ENCODE measurements around the gene CEACAM7. TPM values are rescaled to one million over a fixed set of nuclear protein-coding genes. Genes with fewer than 3 reads are reported as not detected.

CEACAM7 gene
- total RNA-seq, 4 donors from 2014 or later: 10.5 to 103 (median 76.7) TPM

DNA sequence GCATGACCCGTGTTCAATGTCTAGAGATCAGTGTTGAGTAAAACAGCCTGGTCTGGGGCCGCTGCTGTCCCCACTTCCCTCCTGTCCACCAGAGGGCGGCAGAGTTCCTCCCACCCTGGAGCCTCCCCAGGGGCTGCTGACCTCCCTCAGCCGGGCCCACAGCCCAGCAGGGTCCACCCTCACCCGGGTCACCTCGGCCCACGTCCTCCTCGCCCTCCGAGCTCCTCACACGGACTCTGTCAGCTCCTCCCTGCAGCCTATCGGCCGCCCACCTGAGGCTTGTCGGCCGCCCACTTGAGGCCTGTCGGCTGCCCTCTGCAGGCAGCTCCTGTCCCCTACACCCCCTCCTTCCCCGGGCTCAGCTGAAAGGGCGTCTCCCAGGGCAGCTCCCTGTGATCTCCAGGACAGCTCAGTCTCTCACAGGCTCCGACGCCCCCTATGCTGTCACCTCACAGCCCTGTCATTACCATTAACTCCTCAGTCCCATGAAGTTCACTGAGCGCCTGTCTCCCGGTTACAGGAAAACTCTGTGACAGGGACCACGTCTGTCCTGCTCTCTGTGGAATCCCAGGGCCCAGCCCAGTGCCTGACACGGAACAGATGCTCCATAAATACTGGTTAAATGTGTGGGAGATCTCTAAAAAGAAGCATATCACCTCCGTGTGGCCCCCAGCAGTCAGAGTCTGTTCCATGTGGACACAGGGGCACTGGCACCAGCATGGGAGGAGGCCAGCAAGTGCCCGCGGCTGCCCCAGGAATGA, 18.9 kb upstream of the CEACAM7 start:
- WGBS, 2 donors: 17% methylated on average over 4 to 8 of the region's 26 CpGs
- DNase-seq: no peak
- Histone ChIP-seq H3K27ac (peak overlapping the region; percentile 28 to 68 (median 60)), H3K4me3 (peak overlapping the region; percentile 5 to 63 (median 33)), H3K27me3 (peaks cover 0 to 75% (median 0%) of the 10 kb centered on the region in 4 donors), H3K9me3 (no peaks in the 10 kb centered on the region), H3K36me3 (no peaks in the 10 kb centered on the region), H3K4me1 (peaks cover 0 to 8% (median 0%) of the 10 kb centered on the region in 3 donors)
- intact Hi-C loops (cut with DNase I): no loop called here
- TF ChIP-seq, protein P1, sequence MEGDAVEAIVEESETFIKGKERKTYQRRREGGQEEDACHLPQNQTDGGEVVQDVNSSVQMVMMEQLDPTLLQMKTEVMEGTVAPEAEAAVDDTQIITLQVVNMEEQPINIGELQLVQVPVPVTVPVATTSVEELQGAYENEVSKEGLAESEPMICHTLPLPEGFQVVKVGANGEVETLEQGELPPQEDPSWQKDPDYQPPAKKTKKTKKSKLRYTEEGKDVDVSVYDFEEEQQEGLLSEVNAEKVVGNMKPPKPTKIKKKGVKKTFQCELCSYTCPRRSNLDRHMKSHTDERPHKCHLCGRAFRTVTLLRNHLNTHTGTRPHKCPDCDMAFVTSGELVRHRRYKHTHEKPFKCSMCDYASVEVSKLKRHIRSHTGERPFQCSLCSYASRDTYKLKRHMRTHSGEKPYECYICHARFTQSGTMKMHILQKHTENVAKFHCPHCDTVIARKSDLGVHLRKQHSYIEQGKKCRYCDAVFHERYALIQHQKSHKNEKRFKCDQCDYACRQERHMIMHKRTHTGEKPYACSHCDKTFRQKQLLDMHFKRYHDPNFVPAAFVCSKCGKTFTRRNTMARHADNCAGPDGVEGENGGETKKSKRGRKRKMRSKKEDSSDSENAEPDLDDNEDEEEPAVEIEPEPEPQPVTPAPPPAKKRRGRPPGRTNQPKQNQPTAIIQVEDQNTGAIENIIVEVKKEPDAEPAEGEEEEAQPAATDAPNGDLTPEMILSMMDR (IDR thresholded peaks at IDR 0.05): peak; percentile 62 to 98 (median 90)
- TF ChIP-seq POLR2A (IDR thresholded peaks at IDR 0.05): no peak

DNA sequence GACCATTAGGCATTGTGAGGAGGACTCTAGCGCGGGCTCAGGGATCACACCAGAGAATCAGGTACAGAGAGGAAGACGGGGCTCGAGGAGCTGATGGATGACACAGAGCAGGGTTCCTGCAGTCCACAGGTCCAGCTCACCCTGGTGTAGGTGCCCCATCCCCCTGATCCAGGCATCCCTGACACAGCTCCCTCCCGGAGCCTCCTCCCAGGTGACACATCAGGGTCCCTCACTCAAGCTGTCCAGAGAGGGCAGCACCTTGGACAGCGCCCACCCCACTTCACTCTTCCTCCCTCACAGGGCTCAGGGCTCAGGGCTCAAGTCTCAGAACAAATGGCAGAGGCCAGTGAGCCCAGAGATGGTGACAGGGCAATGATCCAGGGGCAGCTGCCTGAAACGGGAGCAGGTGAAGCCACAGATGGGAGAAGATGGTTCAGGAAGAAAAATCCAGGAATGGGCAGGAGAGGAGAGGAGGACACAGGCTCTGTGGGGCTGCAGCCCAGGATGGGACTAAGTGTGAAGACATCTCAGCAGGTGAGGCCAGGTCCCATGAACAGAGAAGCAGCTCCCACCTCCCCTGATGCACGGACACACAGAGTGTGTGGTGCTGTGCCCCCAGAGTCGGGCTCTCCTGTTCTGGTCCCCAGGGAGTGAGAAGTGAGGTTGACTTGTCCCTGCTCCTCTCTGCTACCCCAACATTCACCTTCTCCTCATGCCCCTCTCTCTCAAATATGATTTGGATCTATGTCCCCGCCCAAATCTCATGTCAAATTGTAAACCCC, 17.5 kb upstream of the CEACAM7 start:
- 32 to 52% methylated on average over 7 to 9 of the region's 10 CpGs for WGBS, 2 donors
- peaks cover 0 to 80% (median 0%) of the 10 kb centered on the region in 4 donors for H3K27me3 ChIP-seq
- H3K4me1 ChIP-seq: peaks cover 0 to 8% (median 0%) of the 10 kb centered on the region in 3 donors
- intact Hi-C loops (cut with DNase I): no loop called here
- DNase-seq: no peak
- TF ChIP-seq POLR2A (IDR thresholded peaks at IDR 0.05): no peak
- TF ChIP-seq, protein P1 (IDR thresholded peaks at IDR 0.05): no peak
- H3K4me3 ChIP-seq: no peak overlapping the region
- no peak overlapping the region for H3K27ac ChIP-seq
- no peaks in the 10 kb centered on the region for H3K36me3 ChIP-seq
- H3K9me3 ChIP-seq: no peaks in the 10 kb centered on the region

DNA sequence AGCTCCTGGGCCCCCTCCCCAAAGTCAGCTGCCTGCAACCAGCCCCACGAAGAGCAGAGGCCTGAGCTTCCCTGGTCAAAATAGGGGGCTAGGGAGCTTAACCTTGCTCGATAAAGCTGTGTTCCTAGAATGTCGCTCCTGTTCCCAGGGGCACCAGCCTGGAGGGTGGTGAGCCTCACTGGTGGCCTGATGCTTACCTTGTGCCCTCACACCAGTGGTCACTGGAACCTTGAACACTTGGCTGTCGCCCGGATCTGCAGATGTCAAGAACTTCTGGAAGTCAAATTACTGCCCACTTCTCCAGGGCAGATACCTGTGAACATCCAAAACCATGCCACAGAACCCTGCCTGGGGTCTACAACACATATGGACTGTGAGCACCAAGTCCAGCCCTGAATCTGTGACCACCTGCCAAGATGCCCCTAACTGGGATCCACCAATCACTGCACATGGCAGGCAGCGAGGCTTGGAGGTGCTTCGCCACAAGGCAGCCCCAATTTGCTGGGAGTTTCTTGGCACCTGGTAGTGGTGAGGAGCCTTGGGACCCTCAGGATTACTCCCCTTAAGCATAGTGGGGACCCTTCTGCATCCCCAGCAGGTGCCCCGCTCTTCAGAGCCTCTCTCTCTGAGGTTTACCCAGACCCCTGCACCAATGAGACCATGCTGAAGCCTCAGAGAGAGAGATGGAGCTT, 15.7 kb upstream of the CEACAM7 start:
- no peaks in the 10 kb centered on the region for H3K9me3 ChIP-seq
- no peak overlapping the region for H3K4me3 ChIP-seq
- H3K27ac ChIP-seq: no peak overlapping the region
- peaks cover 0 to 83% (median 0%) of the 10 kb centered on the region in 4 donors for H3K27me3 ChIP-seq
- H3K4me1 ChIP-seq: peaks cover 0 to 8% (median 0%) of the 10 kb centered on the region in 3 donors
- TF ChIP-seq, protein P1 (IDR thresholded peaks at IDR 0.05): no peak
- TF ChIP-seq POLR2A (IDR thresholded peaks at IDR 0.05): no peak
- no peak for DNase-seq
- H3K36me3 ChIP-seq: no peaks in the 10 kb centered on the region
- 65 to 80% methylated on average over 1 to 5 of the region's 8 CpGs for WGBS, 2 donors
- intact Hi-C loops (cut with DNase I): no loop called here

DNA sequence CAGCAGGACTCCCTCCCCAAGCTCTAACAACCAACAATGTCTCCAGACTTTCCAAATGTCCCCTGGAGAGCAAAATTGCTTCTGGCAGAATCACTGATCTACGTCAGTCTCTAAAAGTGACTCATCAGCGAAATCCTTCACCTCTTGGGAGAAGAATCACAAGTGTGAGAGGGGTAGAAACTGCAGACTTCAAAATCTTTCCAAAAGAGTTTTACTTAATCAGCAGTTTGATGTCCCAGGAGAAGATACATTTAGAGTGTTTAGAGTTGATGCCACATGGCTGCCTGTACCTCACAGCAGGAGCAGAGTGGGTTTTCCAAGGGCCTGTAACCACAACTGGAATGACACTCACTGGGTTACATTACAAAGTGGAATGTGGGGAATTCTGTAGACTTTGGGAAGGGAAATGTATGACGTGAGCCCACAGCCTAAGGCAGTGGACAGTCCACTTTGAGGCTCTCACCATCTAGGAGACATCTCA, 14.1 kb upstream of the CEACAM7 start:
- DNase-seq: no peak
- no peak overlapping the region for H3K27ac ChIP-seq
- H3K27me3 ChIP-seq: peaks cover 0 to 72% (median 0%) of the 10 kb centered on the region in 4 donors
- intact Hi-C loops (cut with DNase I): no loop called here
- no peaks in the 10 kb centered on the region for H3K9me3 ChIP-seq
- H3K4me1 ChIP-seq: peaks cover 0 to 6% (median 0%) of the 10 kb centered on the region in 3 donors
- H3K4me3 ChIP-seq: no peak overlapping the region
- TF ChIP-seq POLR2A (IDR thresholded peaks at IDR 0.05): no peak
- TF ChIP-seq, protein P1 (IDR thresholded peaks at IDR 0.05): no peak
- H3K36me3 ChIP-seq: no peaks in the 10 kb centered on the region
- 22 to 34% methylated on average over 3 of the region's 3 CpGs for WGBS, 2 donors

Measured in esophagus squamous epithelium (tissue), 5 donors.